IMR-90 (cell line): ENCODE measurements around the gene EEPD1. TPM values are rescaled to one million over a fixed set of nuclear protein-coding genes. Genes with fewer than 3 reads are reported as not detected.

ENCODE experiments used
- ATAC-seq: fragments of 200-7000 bp; cut with Tn5 transposase; 2 replicates; pipeline ENCODE4 v1.9.1; 2020; ENCODE audit warnings: low read depth, mild to moderate bottlenecking, moderate library complexity
- BruUV-seq: library from RNA; stranded (reverse); fragments of 400-500 nt; replicated peaks from 2 replicates; lab custom pipeline; 2021; lab: Mats Ljungman, UMichigan
- CTCF ChIA-PET: fragments of 300-600 bp; formaldehyde crosslinking; extraction: SDS; loops from one replicate; lab custom pipeline; 2021; ENCODE audit warnings: antibody characterized with exemption; lab: Yijun Ruan, JAX
- POLR2A ChIA-PET: fragments of 300-600 bp; sonication (Branson Sonifier 250); formaldehyde crosslinking; loops from one replicate; lab custom pipeline; 2022; ENCODE audit warnings: antibody characterized with exemption; ENCODE audit not compliant: unreplicated experiment; lab: Charles Lee
- DNase-seq: peaks from one replicate; pipeline ENCODE4 v3.0.0; 2013
- H2AFZ ChIP-seq: replicated peaks from 2 replicates; pipeline ENCODE3; 2013; ENCODE audit warnings: low read length, mild to moderate bottlenecking; ENCODE audit not compliant: poor library complexity
- H2AK5ac ChIP-seq: 2 replicates; pipeline ENCODE4 v1.6.1; 2013; ENCODE audit warnings: low read depth, low read length, inconsistent platforms
- H2AK9ac ChIP-seq: replicated peaks from 2 replicates; pipeline ENCODE3; 2013; ENCODE audit warnings: mild to moderate bottlenecking, low read depth, low read length, moderate library complexity; ENCODE audit not compliant: poor library complexity
- H2BK120ac ChIP-seq: 2 replicates; pipeline ENCODE4 v1.6.1; 2013; ENCODE audit warnings: low read depth, low read length, inconsistent platforms
- H2BK15ac ChIP-seq: 3 replicates; pipeline ENCODE4 v1.6.1; 2013; ENCODE audit warnings: low read depth, low read length, inconsistent platforms
- H2BK20ac ChIP-seq: 2 replicates; pipeline ENCODE4 v1.6.1; 2013; ENCODE audit warnings: low read depth, mild to moderate bottlenecking, inconsistent platforms, low read length, moderate library complexity
- H2BK5ac ChIP-seq: 2 replicates; pipeline ENCODE4 v1.6.1; 2013; ENCODE audit warnings: mild to moderate bottlenecking, low read depth, low read length, inconsistent platforms; ENCODE audit not compliant: poor library complexity, severe bottlenecking
- H3K14ac ChIP-seq: replicated peaks from 2 replicates; pipeline ENCODE4 v1.6.1; 2013; ENCODE audit warnings: low read depth, low read length, inconsistent platforms
- H3K18ac ChIP-seq: 2 replicates; pipeline ENCODE4 v1.6.1; 2013; ENCODE audit warnings: low read depth, low read length, control low read depth
- H3K23ac ChIP-seq: 2 replicates; pipeline ENCODE4 v1.6.1; 2013; ENCODE audit warnings: low read depth, low read length, inconsistent platforms
- H3K27ac ChIP-seq: 2 replicates; pipeline ENCODE4 v1.5.1; 2013; ENCODE audit warnings: mild to moderate bottlenecking, control low read depth, low read length; ENCODE audit not compliant: insufficient read depth
- H3K27me3 ChIP-seq: 2 replicates; pipeline ENCODE4 v1.6.1; 2013; ENCODE audit warnings: low read length; ENCODE audit not compliant: control insufficient read depth, insufficient read depth
- H3K36me3 ChIP-seq: 2 replicates; pipeline ENCODE4 v1.6.1; 2013; ENCODE audit warnings: low read length, mixed read lengths; ENCODE audit not compliant: control insufficient read depth, insufficient read depth
- H3K4ac ChIP-seq: 2 replicates; pipeline ENCODE4 v1.6.1; 2013; ENCODE audit warnings: low read depth, low read length, inconsistent platforms
- H3K4me1 ChIP-seq: 2 replicates; pipeline ENCODE4 v1.6.1; 2013; ENCODE audit warnings: low read length, mixed read lengths; ENCODE audit not compliant: control insufficient read depth, insufficient read depth
- H3K4me2 ChIP-seq: 2 replicates; pipeline ENCODE4 v1.6.1; 2013; ENCODE audit warnings: low read depth, mild to moderate bottlenecking, control low read depth, low read length, moderate library complexity
- H3K4me3 ChIP-seq: 2 replicates; pipeline ENCODE4 v1.5.1; 2013; ENCODE audit warnings: low read depth, mild to moderate bottlenecking, control low read depth, low read length, moderate library complexity; ENCODE audit not compliant: insufficient read depth
- H3K56ac ChIP-seq: 2 replicates; pipeline ENCODE4 v1.6.1; 2013; ENCODE audit warnings: low read length, inconsistent platforms; ENCODE audit not compliant: insufficient read depth; ENCODE audit errors: extremely low read depth
- H3K79me1 ChIP-seq, 2 experiments: 2 replicates each; pipeline ENCODE4 v1.6.1; 2013; ENCODE audit warnings: low read length in 2 of 2, inconsistent platforms in 1 of 2, low read depth in 1 of 2
- H3K9ac ChIP-seq: 2 replicates; pipeline ENCODE4 v1.6.1; 2013; ENCODE audit warnings: low read depth, low read length, control low read depth
- H3K9me1 ChIP-seq: 2 replicates; pipeline ENCODE4 v1.6.1; 2013; ENCODE audit warnings: low read length, inconsistent platforms; ENCODE audit not compliant: insufficient read depth
- H3K9me3 ChIP-seq: 2 replicates; pipeline ENCODE4 v1.6.1; 2013; ENCODE audit warnings: low read length; ENCODE audit not compliant: control insufficient read depth, insufficient read depth
- H4K20me1 ChIP-seq: 2 replicates; pipeline ENCODE4 v1.6.1; 2013; ENCODE audit warnings: low read length, inconsistent platforms; ENCODE audit not compliant: insufficient read depth
- H4K5ac ChIP-seq: 2 replicates; pipeline ENCODE4 v1.6.1; 2013; ENCODE audit warnings: mild to moderate bottlenecking, low read depth, low read length, control low read depth
- H4K8ac ChIP-seq, 2 experiments: 2 replicates each; pipeline ENCODE4 v1.6.1; 2013; ENCODE audit warnings: low read depth in 2 of 2, low read length in 2 of 2, control low read depth in 1 of 2, inconsistent platforms in 1 of 2
- H4K91ac ChIP-seq: 2 replicates; pipeline ENCODE4 v1.6.1; 2013; ENCODE audit warnings: low read depth, low read length, inconsistent platforms; ENCODE audit not compliant: insufficient read depth
- BHLHE40 ChIP-seq: fragments of 150-350 bp; IDR thresholded peaks from 2 replicates; pipeline ENCODE4 v1.6.1; 2016; ENCODE audit warnings: mild to moderate bottlenecking, low read depth, low read length
- CEBPB ChIP-seq: IDR thresholded peaks from 2 replicates; pipeline ENCODE4 v1.6.1; 2012; ENCODE audit warnings: low read depth, low read length, improper control_type of control experiment
- ELK1 ChIP-seq: fragments of 150-350 bp; IDR thresholded peaks from 2 replicates; pipeline ENCODE4 v1.6.1; 2016; ENCODE audit warnings: low read depth, mild to moderate bottlenecking, low read length, moderate library complexity, borderline replicate concordance
- RCOR1 ChIP-seq: IDR thresholded peaks from 2 replicates; pipeline ENCODE4 v1.6.1; 2012; ENCODE audit warnings: mild to moderate bottlenecking, low read length, improper control_type of control experiment; ENCODE audit not compliant: insufficient replicate concordance
- WGBS, 2 experiments: methylation state at CpG; one replicate each; pipeline versions ENCODE4 v1.1.5 to v1.1.7; 2013; ENCODE audit warnings: missing lambda C conversion rate in 2 of 2; ENCODE audit not compliant: insufficient read length in 1 of 2; ENCODE audit errors: extremely low coverage in 2 of 2; 5-methylcytosine and 5-hydroxymethylcytosine counted together
- dilution Hi-C: fragments of 300-500 bp; cut with HindIII; formaldehyde crosslinking; loops from one replicate; pipeline ENCODE4 v1.14.3; 2018; ENCODE audit warnings: low sequenced_read_pairs; ENCODE audit not compliant: unreplicated experiment
- in situ Hi-C: fragments of 300-500 bp; cut with MboI; formaldehyde crosslinking; loops from 3 replicates; pipeline ENCODE4 v1.14.3; 2019; ENCODE audit warnings: low sequenced_read_pairs, inconsistent platforms, mixed read lengths
- intact Hi-C: fragments of 100-400 bp; cut with micrococcal nuclease; formaldehyde crosslinking; loops from 2 replicates; pipeline ENCODE4 v1.10.0; 2022
- polyA plus RNA-seq, 3 experiments: library from polyadenylated mRNA; depleted of rRNA; stranded (reverse); fragments of >200 nt; gene quantifications; 2 replicates each; pipeline ENCODE4 v1.2.3, GENCODE V29; 2012; ENCODE audit warnings: low replicate concordance in 1 of 3
- total RNA-seq: library from RNA; depleted of rRNA; stranded (reverse); fragments of >200 nt; gene quantifications from 2 replicates; pipeline ENCODE4 v1.2.3, GENCODE V29; 2012

Gene EEPD1
- total and polyA plus RNA-seq, 2 of the 4 experiments (the other 2 are of a cell fraction): 7.3 to 15.2 TPM

GRCh38 chr7:36289833-36290661 is 137.0 kb downstream of the EEPD1 start:
- Histone ChIP-seq H2BK120ac (peak overlapping the region; percentile 89), H3K36me3 (peaks cover 12% of the 10 kb centered on the region; the same call in 1 of the 2 replicates), H3K9me1 (peaks cover 6% of the 10 kb centered on the region), H3K4ac (peak overlapping the region; percentile 68), H3K27me3 (no peaks in the 10 kb centered on the region), H3K27ac (no peak overlapping the region), H2BK20ac (peak overlapping the region; percentile 79), H4K8ac (peak overlapping the region in 1 of 2 experiments; percentile 58; a peak in 1 of 4 replicates), H2AK5ac (peak overlapping the region; percentile 47; the same call in 1 of the 2 replicates), H3K18ac (no peak overlapping the region), H2BK5ac (no peak overlapping the region), H3K9me3 (no peaks in the 10 kb centered on the region), H4K91ac (peak overlapping the region; percentile 40), H2AK9ac (peak overlapping the region; percentile 16), H2AFZ (no peak overlapping the region), H3K4me2 (no peak overlapping the region), H3K23ac (no peak overlapping the region; the same call in 1 of the 2 replicates), H3K4me3 (no peak overlapping the region), H4K5ac (no peak overlapping the region), H3K14ac (0 out of 2 replicates have a peak overlapping the region, but pooled peaks have one; percentile 30), H2BK15ac (peak overlapping the region; percentile 83; the same call in 2 of the 3 replicates), H3K79me1 (no peaks in the 10 kb centered on the region; a peak in 1 of 4 replicates), H3K9ac (no peak overlapping the region), H4K20me1 (no peaks in the 10 kb centered on the region), H3K4me1 (peaks cover 11% of the 10 kb centered on the region), H3K56ac (no peak overlapping the region)
- WGBS, 2 experiments: 100% methylated on average over 1 of the region's 7 CpGs; no CpG with 5 or more reads in 1 of the 2 experiments
- ChIA-PET CTCF (interaction anchor here (0.7 to 1.3 kb wide), 2 partner anchors 29 to 314 kb away, joined by 3 read pairs; no protein-coding TSS in a partner anchor), POLR2A (no interaction called here)
- intact Hi-C loops: loop anchor here (2.0 kb wide), 1 partner anchor 137 kb away; the partner anchor contains the start of gene EEPD1
- in situ Hi-C loops: no loop called here
- BruUV-seq: no TSS peak
- no peak for DNase-seq
- TF ChIP-seq CEBPB: no peak
- no peak for TF ChIP-seq ELK1
- TF ChIP-seq BHLHE40: no peak
- TF ChIP-seq RCOR1: no peak
- dilution Hi-C loops: no loop called here
- ATAC-seq: no peak
